ENCODE results near the gene FGFBP2. TPM values are rescaled to one million over a fixed set of nuclear protein-coding genes. Genes with fewer than 3 reads are reported as not detected.

Gene FGFBP2
- total RNA-seq, 2 donors from 2014 or later = not detected

GRCh38 chr4:15953625-15954024 lies 9.3 kb downstream of the FGFBP2 start:
- H3K36me3 Mint-ChIP-seq (ENCODE audit: low read depth) = peaks cover 5% of the 10 kb centered on the region
- H3K9me3 ChIP-seq (ENCODE audit: control insufficient read depth, low read length) = peaks cover 16% of the 10 kb centered on the region
- no peak for DNase-seq
- no peaks in the 10 kb centered on the region for H3K4me1 Mint-ChIP-seq
- no peak for TF ChIP-seq CTCF (conservative IDR thresholded peaks at IDR 0.05)
- no peaks in the 10 kb centered on the region for H3K27me3 Mint-ChIP-seq (ENCODE audit: insufficient read depth)
- no peak overlapping the region for H3K4me3 Mint-ChIP-seq
- WGBS, 2 experiments (ENCODE audit: insufficient coverage in 1 of 2, insufficient read length in 1 of 2) = 96% methylated on average over 5 of the region's 5 CpGs
- no peaks in the 10 kb centered on the region for H3K27me3 ChIP-seq (ENCODE audit: control insufficient read depth, insufficient read depth, low read length, poor library complexity, severe bottlenecking)
- H3K4me3 ChIP-seq (ENCODE audit: low read length) = no peak overlapping the region
- no peak overlapping the region for H3K27ac ChIP-seq (ENCODE audit: low read depth, low read length)
- peaks cover 33% of the 10 kb centered on the region for H3K9me3 Mint-ChIP-seq
- no peaks in the 10 kb centered on the region for H3K36me3 ChIP-seq (ENCODE audit: control insufficient read depth, insufficient read depth, low read length)
- no peaks in the 10 kb centered on the region for H3K4me1 ChIP-seq (ENCODE audit: control insufficient read depth, insufficient read depth, low read length)
- no peak overlapping the region for H3K9ac ChIP-seq (ENCODE audit: extremely low read depth, low read length, poor library complexity, severe bottlenecking)
- H3K27ac Mint-ChIP-seq = no peak overlapping the region

- Histone ChIP-seq H3K9me3 (ENCODE audit: control insufficient read depth, low read length) (peaks cover 16% of the 10 kb centered on the region), H3K9ac (ENCODE audit: extremely low read depth, low read length, poor library complexity, severe bottlenecking) (no peak overlapping the region), H3K27ac (ENCODE audit: low read depth, low read length) (no peak overlapping the region), H3K36me3 (ENCODE audit: control insufficient read depth, insufficient read depth, low read length) (no peaks in the 10 kb centered on the region), H3K4me1 (ENCODE audit: control insufficient read depth, insufficient read depth, low read length) (no peaks in the 10 kb centered on the region), H3K27me3 (ENCODE audit: control insufficient read depth, insufficient read depth, low read length, poor library complexity, severe bottlenecking) (no peaks in the 10 kb centered on the region), H3K4me3 (ENCODE audit: low read length) (no peak overlapping the region)
- no peak overlapping the region for H3K4me3 Mint-ChIP-seq
- peaks cover 33% of the 10 kb centered on the region for H3K9me3 Mint-ChIP-seq
- no peak for TF ChIP-seq CTCF (conservative IDR thresholded peaks at IDR 0.05)
- no peak overlapping the region for H3K27ac Mint-ChIP-seq
- H3K4me1 Mint-ChIP-seq = no peaks in the 10 kb centered on the region
- H3K36me3 Mint-ChIP-seq (ENCODE audit: low read depth) = peaks cover 5% of the 10 kb centered on the region
- H3K27me3 Mint-ChIP-seq (ENCODE audit: insufficient read depth) = no peaks in the 10 kb centered on the region
- no peak for DNase-seq
Measured at GRCh38 chr4:15951781-15952180, 11.2 kb downstream of the FGFBP2 start.

DNA sequence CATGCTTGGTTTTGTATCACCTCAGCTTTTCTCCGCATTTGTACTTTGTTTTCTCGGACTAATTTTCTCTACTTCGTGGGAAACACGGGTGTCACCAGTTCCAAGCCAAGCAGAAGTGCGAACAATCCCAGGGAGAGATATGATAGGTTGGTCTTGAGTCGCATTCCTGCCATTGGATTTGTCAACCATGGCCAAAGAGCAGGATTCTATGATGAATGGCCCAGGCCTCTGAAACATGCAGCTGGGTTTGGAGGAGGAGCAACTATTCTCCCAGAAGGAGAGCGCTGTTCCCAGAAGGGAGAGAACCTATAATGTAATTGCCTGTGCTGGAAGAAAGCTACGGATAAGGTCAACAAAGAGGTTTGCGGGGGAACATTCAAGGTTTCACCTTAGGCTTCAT lies 14.1 kb downstream of the FGFBP2 start:
- WGBS, 2 experiments (ENCODE audit: insufficient coverage in 1 of 2, insufficient read length in 1 of 2) = 76 to 88% methylated on average over 7 to 9 of the region's 9 CpGs
- H3K9me3 ChIP-seq (ENCODE audit: control insufficient read depth, low read length) = no peaks in the 10 kb centered on the region

More for the DNA sequence above, 14.1 kb downstream of the FGFBP2 start:
- Histone ChIP-seq H3K36me3 (ENCODE audit: control insufficient read depth, insufficient read depth, low read length) (no peaks in the 10 kb centered on the region), H3K27me3 (ENCODE audit: control insufficient read depth, insufficient read depth, low read length, poor library complexity, severe bottlenecking) (no peaks in the 10 kb centered on the region), H3K9ac (ENCODE audit: extremely low read depth, low read length, poor library complexity, severe bottlenecking) (no peak overlapping the region), H3K4me3 (ENCODE audit: low read length) (no peak overlapping the region), H3K27ac (ENCODE audit: low read depth, low read length) (no peak overlapping the region), H3K4me1 (ENCODE audit: control insufficient read depth, insufficient read depth, low read length) (no peaks in the 10 kb centered on the region)
- Mint-ChIP-seq H3K36me3 (ENCODE audit: low read depth) (no peaks in the 10 kb centered on the region), H3K4me3 (no peak overlapping the region), H3K9me3 (peaks cover 12% of the 10 kb centered on the region), H3K27me3 (ENCODE audit: insufficient read depth) (no peaks in the 10 kb centered on the region), H3K4me1 (peaks cover 3% of the 10 kb centered on the region), H3K27ac (no peak overlapping the region)
- TF ChIP-seq CTCF (conservative IDR thresholded peaks at IDR 0.05) = no peak
- DNase-seq = no peak
